ENCODE measurements around the gene MRE11. TPM values are rescaled to one million over a fixed set of nuclear protein-coding genes. Genes with fewer than 3 reads are reported as not detected.
"Not testable (repeated sequence)": the region's sequence is repeated elsewhere in the genome, so short reads cannot be mapped to it uniquely, and the experiment has no call there.

Gene MRE11
- total and polyA plus RNA-seq, 2 donors (not counting 1 experiment from before 2014, with no cell fraction given), result 5.7 to 53.5 TPM

- POLR2A ChIA-PET, result no interaction called here
- peaks cover 44% of the 10 kb centered on the region for H3K27me3 Mint-ChIP-seq
Measured at GRCh38 chr11:94396282-94396681, 97.4 kb downstream of the MRE11 start.

DNA sequence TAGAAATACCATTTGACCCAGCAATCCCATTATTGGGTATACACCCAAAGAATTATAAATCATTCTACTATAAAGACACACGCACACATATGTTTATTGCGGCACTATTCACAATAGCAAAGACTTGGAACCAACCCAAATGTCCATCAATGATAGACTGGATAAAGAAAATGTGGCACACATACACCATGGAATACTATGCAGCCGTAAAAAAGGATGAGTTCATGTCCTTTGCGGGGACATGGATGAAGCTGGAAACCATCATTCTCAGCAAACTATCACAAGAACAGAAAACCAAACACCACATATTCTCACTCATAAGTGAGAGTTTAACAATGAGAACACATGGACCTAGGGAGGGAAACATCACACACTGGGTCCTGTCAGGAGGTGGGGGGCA is 101.7 kb downstream of the MRE11 start:
- H3K9me3 ChIP-seq (ENCODE audit: control extremely low read depth in 1 of 3, control insufficient read depth in 2 of 3, insufficient read depth in 1 of 3, low read length in 2 of 3); H3K27me3 Mint-ChIP-seq; DNase-seq; ATAC-seq (ENCODE audit: low read depth); H3K4me1 Mint-ChIP-seq; H3K36me3 ChIP-seq (replicated peaks in 1 of 2; ENCODE audit: control extremely low read depth in 1 of 2, control insufficient read depth in 1 of 2, extremely low read depth in 1 of 2, insufficient read depth in 2 of 2, low read length in 1 of 2); H3K4me2 ChIP-seq (replicated peaks; ENCODE audit: low read depth, low read length, poor library complexity, severe bottlenecking); H3K27me3 ChIP-seq (replicated peaks in 1 of 4; ENCODE audit: control extremely low read depth in 1 of 4, control insufficient read depth in 3 of 4, insufficient read depth in 4 of 4, low read length in 3 of 4); H4K20me1 ChIP-seq (ENCODE audit: control insufficient read depth, insufficient read depth, low read length, poor library complexity, severe bottlenecking); H3K4me1 ChIP-seq (ENCODE audit: control insufficient read depth in 2 of 2, insufficient read depth in 2 of 2, low read length in 2 of 2); H2AFZ ChIP-seq (ENCODE audit: insufficient read depth, low read depth, low read length, poor library complexity, severe bottlenecking); H3K79me2 ChIP-seq (ENCODE audit: control insufficient read depth, insufficient read depth, low read length); H3K27ac ChIP-seq (ENCODE audit: low read length in 2 of 2); H3K4me3 Mint-ChIP-seq; H3K9me3 Mint-ChIP-seq (ENCODE audit: insufficient read depth); H3K27ac Mint-ChIP-seq; H3K9ac ChIP-seq (ENCODE audit: low read length); intact Hi-C loops (cut with micrococcal nuclease); POLR2A ChIA-PET; H3K4me3 ChIP-seq (ENCODE audit: control extremely low read depth in 1 of 5, extremely low read depth in 1 of 5, insufficient read depth in 1 of 5, low read depth in 2 of 5, low read length in 4 of 5): not testable (repeated sequence)
- CTCF ChIA-PET, result interaction anchor here (1.0 kb wide), 1 partner anchor 9 kb away, joined by 5 read pairs; no protein-coding TSS in a partner anchor
- WGBS (ENCODE audit: insufficient coverage), result no CpG with 5 or more reads among the region's 4 CpGs

More at GRCh38 chr11:94396282-94396681, 97.4 kb downstream of the MRE11 start:
- no peaks in the 10 kb centered on the region for H3K9me3 Mint-ChIP-seq (ENCODE audit: insufficient read depth)
- no peak overlapping the region for H3K27ac ChIP-seq (ENCODE audit: low read length in 2 of 2)
- no peaks in the 10 kb centered on the region for H4K20me1 ChIP-seq (ENCODE audit: control insufficient read depth, insufficient read depth, low read length, poor library complexity, severe bottlenecking)
- H2AFZ ChIP-seq (ENCODE audit: insufficient read depth, low read depth, low read length, poor library complexity, severe bottlenecking), result no peak overlapping the region
- peaks cover 3 to 7% of the 10 kb centered on the region in 2 donors for H3K4me1 ChIP-seq (ENCODE audit: control insufficient read depth in 2 of 2, insufficient read depth in 2 of 2, low read length in 2 of 2)
- H3K79me2 ChIP-seq (ENCODE audit: control insufficient read depth, insufficient read depth, low read length), result no peaks in the 10 kb centered on the region
- no peak overlapping the region for H3K4me2 ChIP-seq (replicated peaks; ENCODE audit: low read depth, low read length, poor library complexity, severe bottlenecking)
- H3K4me3 Mint-ChIP-seq, result no peak overlapping the region
- no peak overlapping the region for H3K4me3 ChIP-seq (ENCODE audit: control extremely low read depth in 1 of 5, extremely low read depth in 1 of 5, insufficient read depth in 1 of 5, low read depth in 2 of 5, low read length in 4 of 5)
- H3K36me3 ChIP-seq (replicated peaks in 1 of 2; ENCODE audit: control extremely low read depth in 1 of 2, control insufficient read depth in 1 of 2, extremely low read depth in 1 of 2, insufficient read depth in 2 of 2, low read length in 1 of 2), result no peaks in the 10 kb centered on the region
- no peak overlapping the region for H3K27ac Mint-ChIP-seq
- H3K9ac ChIP-seq (ENCODE audit: low read length), result no peak overlapping the region
- peaks cover 0 to 4% (median 0%) of the 10 kb centered on the region in 3 donors for H3K9me3 ChIP-seq (ENCODE audit: control extremely low read depth in 1 of 3, control insufficient read depth in 2 of 3, insufficient read depth in 1 of 3, low read length in 2 of 3)
- ATAC-seq (ENCODE audit: low read depth) (no peak), DNase-seq (no peak)
- intact Hi-C loops (cut with micrococcal nuclease), result no loop called here
- peaks cover 10% of the 10 kb centered on the region for H3K4me1 Mint-ChIP-seq
- TF ChIP-seq EZH2 (IDR thresholded peaks at IDR 0.05; ENCODE audit: borderline replicate concordance, insufficient read depth, low read depth, low read length, poor library complexity, severe bottlenecking) (no peak), CTCF (IDR thresholded peaks at IDR 0.05) (no peak)
- 89% methylated on average over 5 of the region's 5 CpGs for WGBS (ENCODE audit: insufficient coverage)
- CTCF ChIA-PET, result no interaction called here
- H3K27me3 ChIP-seq (replicated peaks in 1 of 4; ENCODE audit: control extremely low read depth in 1 of 4, control insufficient read depth in 3 of 4, insufficient read depth in 4 of 4, low read length in 3 of 4), result peaks cover 0 to 19% (median 11%) of the 10 kb centered on the region in 4 experiments

All from B cell (primary cell).